B cell (primary cell): ENCODE data around the gene IFNA7. TPM values are rescaled to one million over a fixed set of nuclear protein-coding genes. Genes with fewer than 3 reads are reported as not detected.
"Not testable (repeated sequence)": the region's sequence is repeated elsewhere in the genome, so short reads cannot be mapped to it uniquely, and the experiment has no call there.

Source experiments
- ATAC-seq: fragments of 200-7000 bp; cut with Tn5 transposase; one replicate; pipeline ENCODE4 v1.10.0; 2021; ENCODE audit warnings: low read depth, mild to moderate bottlenecking, moderate number of reproducible peaks, moderate library complexity
- CTCF ChIA-PET: fragments of 350-600 bp; sonication (Branson Sonifier 250); formaldehyde crosslinking; loops from one replicate; lab custom pipeline; 2021; ENCODE audit warnings: antibody characterized with exemption, inconsistent platforms; lab: Charles Lee
- POLR2A ChIA-PET: fragments of 350-600 bp; sonication (Branson Sonifier 250); formaldehyde crosslinking; loops from one replicate; lab custom pipeline; 2021; ENCODE audit warnings: antibody characterized with exemption; lab: Charles Lee
- DNase-seq: peaks from one replicate; pipeline ENCODE4 v3.0.0; 2013
- H2AFZ ChIP-seq: 2 replicates; pipeline ENCODE4 v1.6.1; 2012; ENCODE audit warnings: mild to moderate bottlenecking, low read depth, low read length; ENCODE audit not compliant: insufficient read depth, poor library complexity, severe bottlenecking
- H3K27ac ChIP-seq, 2 donors: 1 replicate in 1 of 2; 2 replicates in 1 of 2; pipeline ENCODE4 v1.5.1; 2012 to 2013; ENCODE audit warnings: low read length in 2 of 2, mild to moderate bottlenecking in 2 of 2, moderate library complexity in 1 of 2
- H3K27me3 ChIP-seq, 4 experiments: fragments of 200-600 bp in 1 of 4; sonication (generic) in 1 of 4; replicated peaks in 1 of 4; 1 replicate in 2 of 4; 2 replicates in 2 of 4; pipeline versions ENCODE4 v1.6.1 to v1.7.0; 2013 to 2016; ENCODE audit warnings: low read length in 3 of 4, mild to moderate bottlenecking in 2 of 4, mixed read lengths in 1 of 4, moderate library complexity in 1 of 4; ENCODE audit not compliant: insufficient read depth in 4 of 4, control insufficient read depth in 3 of 4; ENCODE audit errors: control extremely low read depth in 1 of 4
- H3K36me3 ChIP-seq, 2 experiments: replicated peaks in 1 of 2; 1 replicate in 1 of 2; 2 replicates in 1 of 2; pipeline versions ENCODE4 v1.6.1 to v1.7.1; 2013; ENCODE audit warnings: low read length in 1 of 2; ENCODE audit not compliant: insufficient read depth in 2 of 2, control insufficient read depth in 1 of 2; ENCODE audit errors: control extremely low read depth in 1 of 2, extremely low read depth in 1 of 2
- H3K4me1 ChIP-seq, 2 donors: fragments of 200-600 bp in 1 of 2; sonication (generic) in 1 of 2; 1 replicate in 1 of 2; 2 replicates in 1 of 2; pipeline versions ENCODE4 v1.5.1 to v1.6.1; 2013 to 2017; ENCODE audit warnings: low read length in 2 of 2; ENCODE audit not compliant: control insufficient read depth in 2 of 2, insufficient read depth in 2 of 2
- H3K4me2 ChIP-seq: replicated peaks from 2 replicates; pipeline ENCODE3; 2012; ENCODE audit warnings: mild to moderate bottlenecking, low read depth, low read length; ENCODE audit not compliant: poor library complexity, severe bottlenecking
- H3K4me3 ChIP-seq, 5 experiments: fragments of 200-600 bp in 1 of 5; sonication (generic) in 1 of 5; 1 replicate in 3 of 5; 2 replicates in 2 of 5; pipeline versions ENCODE4 v1.5.1 to v1.7.0; 2011 to 2016; ENCODE audit warnings: low read length in 4 of 5, mild to moderate bottlenecking in 4 of 5, low read depth in 2 of 5, control low read depth in 1 of 5, moderate library complexity in 1 of 5; ENCODE audit not compliant: insufficient read depth in 1 of 5; ENCODE audit errors: control extremely low read depth in 1 of 5, extremely low read depth in 1 of 5
- H3K79me2 ChIP-seq: fragments of 200-600 bp; sonication (generic); one replicate; pipeline ENCODE4 v1.6.0; 2016; ENCODE audit warnings: low read length; ENCODE audit not compliant: control insufficient read depth, insufficient read depth
- H3K9ac ChIP-seq: fragments of 200-600 bp; sonication (generic); 2 replicates; pipeline ENCODE4 v1.6.1; 2017; ENCODE audit warnings: mild to moderate bottlenecking, low read length, moderate library complexity
- H3K9me3 ChIP-seq, 3 donors: one replicate each; pipeline versions ENCODE4 v1.6.1 to v1.7.1; 2013; ENCODE audit warnings: low read length in 2 of 3; ENCODE audit not compliant: control insufficient read depth in 2 of 3, insufficient read depth in 1 of 3; ENCODE audit errors: control extremely low read depth in 1 of 3
- H4K20me1 ChIP-seq: 2 replicates; pipeline ENCODE4 v1.6.0; 2012; ENCODE audit warnings: mild to moderate bottlenecking, low read length; ENCODE audit not compliant: insufficient read depth, control insufficient read depth, poor library complexity, severe bottlenecking
- H3K27ac Mint-ChIP-seq: one replicate; pipeline ENCODE4 v1.8.0; 2021; ENCODE audit warnings: mixed read lengths
- H3K27me3 Mint-ChIP-seq: one replicate; pipeline ENCODE4 v1.8.0; 2021; ENCODE audit warnings: mixed read lengths
- H3K4me1 Mint-ChIP-seq: one replicate; pipeline ENCODE4 v1.8.0; 2021; ENCODE audit warnings: mixed read lengths
- H3K4me3 Mint-ChIP-seq: one replicate; pipeline ENCODE4 v1.8.0; 2021; ENCODE audit warnings: mixed read lengths
- H3K9me3 Mint-ChIP-seq: one replicate; pipeline ENCODE4 v1.8.0; 2022; ENCODE audit warnings: mixed read lengths; ENCODE audit not compliant: insufficient read depth
- CTCF ChIP-seq: fragments of 200-600 bp; IDR thresholded peaks from one replicate; pipeline ENCODE4 v1.8.0; 2022; ENCODE audit warnings: antibody characterized with exemption, mild to moderate bottlenecking
- EZH2 ChIP-seq: IDR thresholded peaks from 2 replicates; pipeline ENCODE4 v1.6.1; 2012; ENCODE audit warnings: borderline replicate concordance, low read depth, mild to moderate bottlenecking, moderate library complexity, low read length; ENCODE audit not compliant: insufficient read depth, poor library complexity, severe bottlenecking
- WGBS: methylation state at CpG from one replicate; pipeline ENCODE4 v1.1.5; 2013; ENCODE audit warnings: missing lambda C conversion rate; ENCODE audit not compliant: insufficient coverage; 5-methylcytosine and 5-hydroxymethylcytosine counted together
- intact Hi-C: fragments of 100-400 bp; cut with micrococcal nuclease; formaldehyde crosslinking; loops from one replicate; pipeline ENCODE4 v1.10.0; 2022
- polyA plus RNA-seq: library from polyadenylated mRNA; depleted of rRNA; stranded (reverse); fragments of >200 nt; gene quantifications from 2 replicates; pipeline ENCODE4 v1.2.3, GENCODE V29; 2012
- total RNA-seq, 2 donors: library from RNA; stranded (reverse); fragments of 120-200 nt in 1 of 2; gene quantifications; 1 replicate in 1 of 2; 2 replicates in 1 of 2; pipeline versions ENCODE4 v1.2.3 to v1.2.4, GENCODE V29; 2013 to 2022

IFNA7 gene
- total and polyA plus RNA-seq, 2 donors (not counting 1 experiment from before 2014, with no cell fraction given), result not detected

GRCh38 chr9:21239911-21240310 is 37.9 kb upstream of the IFNA7 start, which contains the start of gene IFNA14:
TSS of gene IFNA14 (minus strand) at chr9:21240005. CDS start at chr9:21239935, 70 bp downstream.
- POLR2A ChIA-PET, result no interaction called here

GRCh38 chr9:21236360-21236714 is 34.3 kb upstream of the IFNA7 start:
- DNase-seq, H3K9me3 ChIP-seq, H3K27ac ChIP-seq, H3K27me3 ChIP-seq, H3K4me1 ChIP-seq, POLR2A ChIA-PET, H2AFZ ChIP-seq, H3K79me2 ChIP-seq, H3K4me1 Mint-ChIP-seq, H3K4me3 Mint-ChIP-seq, H3K36me3 ChIP-seq, H4K20me1 ChIP-seq, H3K4me2 ChIP-seq, intact Hi-C loops, H3K9ac ChIP-seq, H3K9me3 Mint-ChIP-seq, H3K4me3 ChIP-seq, H3K27ac Mint-ChIP-seq, ATAC-seq: not testable (repeated sequence)
- no CpG with 5 or more reads among the region's 1 CpG for whole genome bisulfite sequencing
- peaks cover 20% of the 10 kb centered on the region for H3K27me3 Mint-ChIP-seq
- CTCF ChIA-PET, result interaction anchor here (0.8 to 2.1 kb wide), 15 partner anchors 13 to 563 kb away, joined by 3 to 11 read pairs (median 4); no protein-coding TSS in a partner anchor

More at GRCh38 chr9:21239911-21240310, 37.9 kb upstream of the IFNA7 start, which contains the start of gene IFNA14:
- Histone ChIP-seq H3K4me1 (no peaks in the 10 kb centered on the region), H3K4me2 (no peak within 1 kb of the TSS), H3K27me3 (peaks cover 0 to 5% (median 0%) of the 10 kb centered on the region in 4 experiments), H3K36me3 (no peaks in the 10 kb centered on the region), H4K20me1 (no peaks in the 10 kb centered on the region), H3K9ac (no peak within 1 kb of the TSS), H3K4me3 (no peak within 1 kb of the TSS), H3K79me2 (no peaks in the 10 kb centered on the region), H3K27ac (no peak within 1 kb of the TSS), H3K9me3 (no peaks in the 10 kb centered on the region), H2AFZ (no peak within 1 kb of the TSS)
- ATAC-seq (no peak), DNase-seq (no peak)
- H3K9me3 Mint-ChIP-seq, result no peaks in the 10 kb centered on the region
- peaks cover 6% of the 10 kb centered on the region for H3K4me1 Mint-ChIP-seq
- CTCF ChIA-PET, result interaction anchor here (0.9 kb wide), 1 partner anchor 156 kb away, joined by 3 read pairs; no protein-coding TSS in a partner anchor
- WGBS, result no CpG with 5 or more reads among the region's 2 CpGs
- H3K27ac Mint-ChIP-seq, result no peak within 1 kb of the TSS
- H3K4me3 Mint-ChIP-seq, result no peak within 1 kb of the TSS
- intact Hi-C loops, result no loop called here
- peaks cover 31% of the 10 kb centered on the region for H3K27me3 Mint-ChIP-seq
- no peak for TF ChIP-seq EZH2
- TF ChIP-seq CTCF, result no peak
